ENCODE data around the gene GDI1.

Gene GDI1

DNA sequence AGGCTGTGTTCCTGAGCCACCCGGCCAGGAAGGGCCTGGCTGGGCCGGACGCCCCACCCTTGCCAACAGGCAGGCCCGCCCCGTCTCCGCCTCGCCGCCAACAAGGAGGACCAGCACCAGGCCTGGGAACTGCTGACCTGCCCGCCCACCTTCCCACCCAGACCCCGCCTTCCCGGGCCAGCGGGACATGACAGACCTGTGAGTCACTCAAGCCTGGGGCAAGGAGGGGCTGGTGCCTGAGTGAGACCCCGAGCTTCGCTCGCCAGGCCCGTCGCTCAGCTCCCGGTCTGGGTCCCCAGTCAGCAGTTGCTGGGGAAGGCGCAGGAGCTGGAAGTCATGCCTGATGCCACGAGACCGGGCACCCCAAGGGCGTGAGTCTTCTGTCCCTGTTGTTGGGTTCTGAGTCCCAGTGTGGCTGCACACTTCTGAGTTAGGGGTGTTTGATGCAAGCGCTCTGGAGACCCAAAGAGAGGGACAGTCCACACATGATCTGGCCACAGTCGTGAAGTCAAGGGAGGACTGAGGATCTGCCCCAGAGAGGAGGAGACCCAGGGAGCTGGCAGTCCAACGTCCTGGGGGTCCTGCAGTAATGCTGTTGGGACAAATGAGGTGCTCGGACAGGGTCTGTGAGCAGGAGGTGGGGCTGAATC is 27.6 kb upstream of the GDI1 start, which contains the start of gene DNASE1L1:
DNASE1L1 (minus strand) TSS at position 33 of the 650 bp plus-strand sequence. CDS start 3,686 bp downstream, outside the sequence.
- peak; percentile 96 for FAIRE-seq

DNA sequence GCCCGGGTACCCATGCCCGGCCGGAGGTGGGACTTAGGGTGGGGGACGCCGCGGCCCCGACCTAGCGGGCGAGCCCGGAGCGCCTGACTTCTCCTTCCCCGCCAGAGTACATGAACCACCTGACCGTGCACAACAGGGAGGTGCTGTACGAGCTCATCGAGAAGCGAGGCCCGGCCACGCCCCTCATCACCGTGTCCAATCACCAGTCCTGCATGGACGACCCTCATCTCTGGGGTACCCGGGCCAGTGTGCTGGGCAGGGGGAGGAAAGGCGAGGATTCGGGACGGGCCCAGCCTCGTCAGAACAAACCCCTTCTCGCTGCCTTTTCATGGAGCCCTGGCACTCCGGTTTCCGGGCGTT is 25.0 kb upstream of the GDI1 start:
- peak; percentile 74 for FAIRE-seq

DNA sequence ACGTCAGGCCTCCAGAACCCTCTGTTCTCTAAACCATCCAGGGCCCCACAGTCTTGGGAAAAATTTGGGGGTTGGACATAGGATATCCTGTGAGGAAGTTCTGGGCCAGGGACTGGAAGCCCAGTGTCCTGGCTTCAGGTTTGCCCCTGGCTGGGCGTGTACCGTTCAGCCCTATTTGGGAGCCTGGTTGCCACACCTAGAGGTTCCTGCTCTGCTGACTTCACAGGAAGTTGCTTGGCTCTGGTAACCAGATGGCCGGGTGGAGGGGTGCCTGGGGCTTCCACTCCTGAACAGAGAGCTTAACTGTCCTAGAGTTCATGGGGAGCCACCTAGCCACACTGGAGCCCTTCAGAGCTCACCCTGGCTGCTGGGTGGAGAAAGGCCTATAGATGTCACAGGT is 24.5 kb upstream of the GDI1 start:
- FAIRE-seq = no peak

DNA sequence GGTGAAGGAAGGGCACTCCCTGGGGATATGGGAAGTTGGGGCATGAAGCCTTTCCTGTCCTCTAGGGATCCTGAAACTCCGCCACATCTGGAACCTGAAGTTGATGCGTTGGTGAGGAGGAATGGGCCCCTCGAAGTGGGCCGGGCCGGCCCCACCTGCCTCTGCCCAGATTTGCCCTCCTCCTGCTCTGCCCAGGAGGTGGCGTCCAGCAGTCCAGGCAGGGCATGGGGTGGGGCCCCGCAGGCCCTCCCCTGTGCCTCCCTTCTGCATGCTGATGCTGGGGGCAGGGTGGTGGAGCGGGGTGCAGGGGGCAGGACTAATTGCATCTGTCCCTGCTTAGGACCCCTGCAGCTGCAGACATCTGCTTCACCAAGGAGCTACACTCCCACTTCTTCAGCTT is 23.8 kb upstream of the GDI1 start:
- no peak for FAIRE-seq

DNA sequence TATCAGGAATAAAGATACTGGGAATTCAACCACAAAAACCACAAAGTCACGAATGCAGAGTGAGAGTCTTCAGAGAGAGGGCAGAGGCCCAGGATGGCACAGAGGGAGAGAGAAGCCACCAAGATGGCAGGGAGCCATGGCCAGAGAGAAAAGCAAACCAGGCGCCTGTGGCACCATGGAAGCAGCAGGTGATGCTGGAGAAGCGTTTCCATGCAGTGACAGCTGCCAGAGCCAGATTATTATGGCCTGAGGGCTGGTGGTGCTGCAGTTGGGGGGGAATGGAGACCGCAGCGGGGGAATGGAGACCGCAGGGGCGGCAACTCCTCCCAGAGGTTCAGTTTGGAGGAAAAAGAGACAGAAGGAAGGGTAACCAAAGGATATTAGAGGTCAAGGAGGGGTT is 19.8 kb upstream of the GDI1 start:
- FAIRE-seq = no peak

DNA sequence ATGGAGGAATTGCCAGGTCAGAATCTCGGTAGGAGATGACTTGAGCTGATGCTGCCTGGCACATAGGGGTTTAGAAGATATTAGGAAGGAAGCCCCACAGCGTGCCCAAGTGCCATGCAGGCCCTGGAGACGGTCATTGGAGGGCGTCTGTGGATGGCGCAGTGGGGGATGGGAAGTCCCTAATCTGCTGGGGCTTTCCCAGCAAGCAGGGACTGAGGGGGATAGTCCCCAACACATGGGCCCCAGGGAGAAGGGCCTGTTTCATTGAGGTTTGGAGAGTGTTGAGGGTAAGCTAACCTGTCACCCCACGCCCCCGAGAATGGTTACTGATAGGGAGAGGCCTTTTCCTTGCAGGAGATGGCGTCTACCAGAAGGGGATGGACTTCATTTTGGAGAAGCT is 17.8 kb upstream of the GDI1 start:
- no peak for FAIRE-seq

DNA sequence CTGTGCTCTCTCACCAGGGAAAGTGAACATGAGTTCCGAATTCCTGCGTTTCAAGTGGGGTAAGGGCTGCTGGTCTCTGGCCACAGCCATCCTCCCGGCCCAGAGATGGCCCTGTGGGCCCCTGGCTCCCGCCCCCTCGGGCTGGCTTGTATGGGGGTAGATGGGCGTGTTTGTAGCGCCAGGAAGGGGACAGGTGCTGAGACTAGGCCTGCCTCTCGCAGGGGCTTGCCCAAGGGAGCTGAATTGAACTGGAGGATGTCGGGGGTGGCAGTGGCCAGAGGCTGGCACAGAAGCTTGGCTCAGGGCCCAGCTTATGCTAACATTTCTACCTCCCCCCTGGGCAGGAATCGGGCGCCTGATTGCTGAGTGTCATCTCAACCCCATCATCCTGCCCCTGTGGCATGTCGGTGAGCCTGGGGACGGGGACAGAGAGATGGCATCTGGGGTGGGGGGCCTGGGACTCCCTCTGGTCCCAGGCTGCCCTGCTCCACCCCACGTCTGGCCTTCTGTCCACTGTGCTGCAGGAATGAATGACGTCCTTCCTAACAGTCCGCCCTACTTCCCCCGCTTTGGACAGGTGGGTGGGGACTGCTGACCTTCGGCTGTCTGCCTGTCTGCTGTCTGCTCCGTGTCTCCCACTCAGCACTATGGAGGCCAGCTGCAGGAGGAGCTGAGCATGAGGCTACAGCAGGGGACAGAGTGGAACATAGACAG is 17.1 kb upstream of the GDI1 start:
- no peak for FAIRE-seq

DNA sequence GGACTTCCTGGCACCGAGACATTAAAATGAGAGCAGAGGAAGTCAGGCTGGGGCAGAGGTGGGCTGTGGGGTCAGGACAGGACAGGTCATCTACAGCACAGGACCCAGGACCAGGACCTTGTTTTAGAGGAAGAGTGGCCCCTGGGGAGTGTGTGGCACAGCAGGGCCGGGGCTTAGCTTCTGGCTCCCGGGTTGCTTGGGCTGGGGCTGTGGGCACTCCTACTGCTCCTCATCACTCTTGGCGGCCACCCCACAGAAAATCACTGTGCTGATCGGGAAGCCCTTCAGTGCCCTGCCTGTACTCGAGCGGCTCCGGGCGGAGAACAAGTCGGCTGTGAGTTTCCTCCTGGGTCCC is 16.6 kb upstream of the GDI1 start:
- FAIRE-seq = no peak

DNA sequence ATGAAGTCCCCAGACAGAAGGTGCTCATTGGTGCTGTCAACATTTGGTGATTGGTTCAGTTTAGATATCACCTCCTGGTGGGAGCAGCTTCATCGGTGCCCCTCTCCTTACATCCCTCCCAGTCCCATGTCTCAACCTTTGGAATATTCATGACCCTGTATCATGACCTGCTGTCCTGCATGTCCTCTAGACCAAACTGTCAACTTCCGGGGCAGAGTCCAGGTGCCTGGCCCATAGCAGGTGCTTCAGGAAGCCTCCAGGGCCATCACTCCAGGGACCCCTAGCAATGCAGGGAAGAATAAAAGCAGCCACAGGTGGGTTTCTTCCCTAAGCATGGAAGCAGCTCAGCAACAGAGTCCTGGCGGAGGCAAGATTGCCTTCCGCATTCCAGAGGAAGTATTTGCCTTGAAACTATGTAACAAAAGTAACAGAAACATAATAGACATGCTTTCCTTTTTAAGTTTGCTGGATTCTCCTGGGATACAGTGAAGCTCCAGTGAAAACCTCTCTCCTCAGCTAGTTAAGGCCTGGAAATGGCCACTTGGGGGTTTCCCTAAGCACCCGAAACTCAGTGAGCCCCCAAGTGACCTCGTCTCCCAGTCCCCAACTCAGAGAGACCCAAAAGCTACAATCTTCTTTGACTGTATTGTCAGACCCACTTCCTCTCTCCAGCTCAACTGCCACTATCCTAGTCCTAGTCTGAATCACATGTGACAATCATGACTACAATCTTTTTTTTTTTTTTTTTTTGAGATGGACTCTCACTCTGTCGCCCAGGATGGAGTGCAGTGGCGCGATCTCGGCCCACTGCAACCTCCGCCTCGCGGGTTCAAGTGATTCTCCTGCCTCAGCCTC is 9.8 kb upstream of the GDI1 start:
- no peak for FAIRE-seq

DNA sequence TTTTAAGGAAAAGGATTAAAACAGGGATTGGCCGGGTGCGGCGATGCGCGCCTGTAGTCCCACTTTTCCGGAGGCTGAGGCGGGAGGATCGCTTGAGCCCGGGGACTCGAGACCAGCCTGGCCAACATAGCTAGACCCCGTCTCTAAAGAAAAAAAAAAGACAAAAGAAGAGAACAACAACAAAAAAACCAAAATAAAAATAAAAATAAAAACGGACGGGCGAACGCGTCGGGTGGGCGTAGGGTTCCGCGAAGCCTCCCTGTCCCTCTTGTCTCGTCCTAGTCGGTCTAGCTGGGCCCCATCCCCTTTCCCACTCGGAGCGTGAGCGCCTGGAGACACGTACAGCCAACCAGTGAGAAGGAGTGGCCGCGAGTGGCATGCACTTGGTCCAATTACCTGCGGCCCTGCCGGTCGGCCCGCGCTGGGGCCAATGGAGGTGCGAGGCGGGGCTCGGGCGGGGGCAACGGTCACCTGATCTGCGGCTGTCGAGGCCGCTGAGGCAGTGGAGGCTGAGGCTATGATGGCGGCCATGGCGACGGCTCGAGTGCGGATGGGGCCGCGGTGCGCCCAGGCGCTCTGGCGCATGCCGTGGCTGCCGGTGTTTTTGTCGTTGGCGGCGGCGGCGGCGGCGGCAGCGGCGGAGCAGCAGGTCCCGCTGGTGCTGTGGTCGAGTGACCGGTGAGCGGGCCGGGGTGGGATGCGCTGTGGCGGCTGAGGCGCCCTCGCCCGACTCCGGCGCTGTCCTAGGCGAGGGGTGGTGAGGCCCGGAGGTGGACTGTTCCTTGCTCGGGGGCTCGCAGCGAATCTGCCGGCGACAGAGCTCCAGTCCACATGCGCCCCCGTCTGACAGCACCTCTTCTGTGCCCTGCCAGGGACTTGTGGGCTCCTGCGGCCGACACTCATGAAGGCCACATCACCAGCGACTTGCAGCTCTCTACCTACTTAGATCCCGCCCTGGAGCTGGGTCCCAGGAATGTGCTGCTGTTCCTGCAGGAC is 8.5 kb upstream of the GDI1 start, which contains the start of gene ATP6AP1:
ATP6AP1 (plus strand) TSS at position 502 of the 996 bp plus-strand sequence; CDS start at position 518, 16 bp downstream.
- FAIRE-seq = peak; percentile 93

DNA sequence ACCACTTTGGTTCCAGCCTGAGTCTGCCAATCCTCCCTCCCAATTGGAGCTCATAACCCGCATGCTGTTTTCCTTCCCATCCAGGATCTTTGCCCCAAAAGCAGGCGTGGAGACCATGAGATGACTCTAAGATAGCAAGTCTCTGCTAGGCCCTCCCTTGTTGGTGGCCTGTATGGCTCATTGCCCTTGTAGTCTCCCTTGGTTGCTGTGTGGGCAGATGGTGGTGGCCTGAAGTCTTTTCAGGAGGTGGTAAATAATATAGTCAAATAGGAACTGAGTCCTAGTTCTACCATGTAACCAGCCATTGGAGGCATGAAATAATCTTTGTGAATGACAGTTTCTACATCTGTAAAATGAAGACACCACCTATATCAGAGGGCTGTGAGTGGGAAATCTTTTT is 7.2 kb upstream of the GDI1 start:
- no peak for FAIRE-seq

DNA sequence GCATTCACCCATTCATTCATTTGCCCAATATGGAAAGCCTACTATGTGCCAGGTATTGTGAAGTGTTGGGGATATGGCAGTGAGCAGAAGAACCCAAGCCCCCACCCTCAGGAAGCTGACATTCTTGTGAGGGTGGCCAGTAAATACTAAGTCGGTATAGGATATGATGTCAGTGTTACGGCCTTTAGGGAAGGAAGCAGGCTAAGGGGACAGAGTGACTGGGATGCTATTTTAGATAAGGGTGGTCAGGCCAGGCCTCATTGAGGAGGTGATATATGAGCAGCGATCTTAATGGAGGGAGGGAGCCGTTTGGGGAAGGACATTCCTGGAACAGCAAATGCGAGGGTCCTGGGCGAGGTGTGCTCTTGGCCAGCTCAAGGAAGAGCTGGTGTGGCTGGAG is 6.5 kb upstream of the GDI1 start:
- FAIRE-seq = no peak

DNA sequence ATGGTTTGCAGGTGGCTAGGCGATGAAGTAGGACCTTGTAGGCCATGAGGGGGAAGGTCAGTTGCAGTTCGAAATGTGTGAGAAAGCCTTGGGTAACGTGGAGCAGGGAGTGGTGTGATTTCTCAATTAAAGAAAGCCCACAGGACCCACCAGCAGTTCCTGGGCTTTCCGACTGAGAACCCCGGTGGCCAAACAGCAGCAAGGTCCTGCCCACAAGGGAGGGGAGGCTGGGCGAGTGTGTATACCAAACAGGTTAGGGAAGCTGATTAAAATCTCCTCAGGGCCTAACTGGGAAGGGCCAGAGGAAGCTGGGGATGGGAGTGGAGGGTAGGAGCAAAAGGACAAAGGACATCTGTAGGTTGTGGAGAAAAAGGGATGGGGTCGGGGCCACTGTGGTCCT is 6.0 kb upstream of the GDI1 start:
- no peak for FAIRE-seq

DNA sequence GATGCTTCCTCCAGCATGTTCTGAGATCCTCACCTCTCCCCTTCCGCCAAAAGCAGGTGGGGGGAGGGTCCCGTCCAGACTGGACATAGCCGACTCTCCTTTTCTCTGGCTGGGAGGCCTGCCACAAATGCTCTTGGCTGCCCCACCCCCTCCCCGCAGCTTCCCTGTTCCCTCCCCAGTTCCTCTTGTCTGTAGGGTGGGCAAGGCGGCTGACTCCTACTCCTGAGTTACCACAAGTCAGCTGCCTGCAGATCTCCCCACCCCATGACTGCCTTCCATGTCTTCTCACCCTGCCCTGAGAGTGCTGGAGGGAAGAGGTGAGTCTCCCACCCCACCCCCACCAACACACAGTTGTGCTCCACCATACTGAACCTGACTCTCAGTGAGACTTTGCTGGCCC is 5.6 kb upstream of the GDI1 start:
- no peak for FAIRE-seq

DNA sequence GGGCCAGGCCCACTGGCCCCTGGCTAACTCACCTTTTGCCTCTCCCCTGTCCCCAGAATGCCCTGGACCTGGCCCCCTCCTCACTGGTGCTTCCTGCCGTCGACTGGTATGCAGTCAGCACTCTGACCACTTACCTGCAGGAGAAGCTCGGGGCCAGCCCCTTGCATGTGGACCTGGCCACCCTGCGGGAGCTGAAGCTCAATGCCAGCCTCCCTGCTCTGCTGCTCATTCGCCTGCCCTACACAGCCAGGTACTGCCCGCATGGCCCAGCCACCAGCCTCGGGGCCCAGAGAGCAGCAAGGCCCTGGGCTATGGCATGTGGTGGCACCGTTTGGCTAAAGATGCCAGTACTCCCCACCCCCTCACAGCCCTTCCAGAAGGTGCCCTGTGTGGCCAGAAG is 4.7 kb upstream of the GDI1 start:
- no peak for FAIRE-seq

DNA sequence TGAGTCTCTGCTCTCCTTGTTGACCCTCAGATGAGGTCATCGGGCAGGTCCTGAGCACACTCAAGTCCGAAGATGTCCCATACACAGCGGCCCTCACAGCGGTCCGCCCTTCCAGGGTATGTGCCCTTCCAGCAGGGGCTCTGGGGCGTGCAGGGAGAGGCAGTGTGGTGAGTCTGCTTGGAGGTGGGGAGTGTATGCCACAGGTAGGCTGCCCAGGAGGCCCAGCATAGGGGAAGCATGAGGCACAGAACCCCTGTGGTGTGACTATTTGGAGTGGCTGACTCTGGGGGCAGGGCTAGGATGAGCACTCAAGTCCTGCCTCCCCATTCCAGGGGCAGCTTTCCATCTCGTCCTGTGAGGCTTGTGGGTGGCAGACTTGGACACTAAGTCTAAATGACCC is 3.3 kb upstream of the GDI1 start:
- no peak for FAIRE-seq

DNA sequence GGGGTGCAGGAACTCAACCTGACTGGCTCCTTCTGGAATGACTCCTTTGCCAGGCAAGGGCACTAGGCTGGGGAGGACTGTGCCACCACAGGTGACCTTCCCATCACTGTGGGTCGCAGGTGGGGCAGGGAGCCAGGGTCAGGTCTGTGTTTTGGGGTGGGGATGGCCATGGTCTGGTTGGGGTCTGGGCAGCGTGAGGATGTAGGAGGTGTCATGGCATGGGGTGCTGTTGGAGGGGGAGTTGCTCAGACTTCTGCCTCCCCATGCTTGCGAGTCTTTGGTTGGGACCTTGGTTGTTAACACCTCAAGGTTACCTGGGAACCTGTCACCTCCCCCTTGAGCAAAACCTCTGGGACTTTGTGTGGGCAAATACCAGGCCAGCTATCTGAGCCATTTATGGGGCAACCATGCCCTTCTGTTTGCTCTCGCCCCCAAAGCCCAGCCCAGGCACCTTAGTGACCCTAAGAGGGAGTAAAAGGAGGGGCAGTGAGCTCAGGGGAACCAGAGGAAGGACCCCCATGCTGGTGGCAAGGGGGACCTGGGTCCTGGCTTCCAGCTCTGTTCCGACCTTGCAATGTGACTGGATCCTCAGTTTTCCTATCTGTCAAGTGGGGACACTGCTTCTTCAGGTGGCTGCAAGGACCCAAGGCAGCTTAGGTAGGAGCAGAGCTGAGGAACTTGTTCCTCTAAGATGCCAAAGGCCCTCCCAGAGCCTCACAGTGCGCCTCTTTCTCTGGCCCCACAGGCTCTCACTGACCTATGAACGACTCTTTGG is 2.4 kb upstream of the GDI1 start:
- FAIRE-seq = no peak

DNA sequence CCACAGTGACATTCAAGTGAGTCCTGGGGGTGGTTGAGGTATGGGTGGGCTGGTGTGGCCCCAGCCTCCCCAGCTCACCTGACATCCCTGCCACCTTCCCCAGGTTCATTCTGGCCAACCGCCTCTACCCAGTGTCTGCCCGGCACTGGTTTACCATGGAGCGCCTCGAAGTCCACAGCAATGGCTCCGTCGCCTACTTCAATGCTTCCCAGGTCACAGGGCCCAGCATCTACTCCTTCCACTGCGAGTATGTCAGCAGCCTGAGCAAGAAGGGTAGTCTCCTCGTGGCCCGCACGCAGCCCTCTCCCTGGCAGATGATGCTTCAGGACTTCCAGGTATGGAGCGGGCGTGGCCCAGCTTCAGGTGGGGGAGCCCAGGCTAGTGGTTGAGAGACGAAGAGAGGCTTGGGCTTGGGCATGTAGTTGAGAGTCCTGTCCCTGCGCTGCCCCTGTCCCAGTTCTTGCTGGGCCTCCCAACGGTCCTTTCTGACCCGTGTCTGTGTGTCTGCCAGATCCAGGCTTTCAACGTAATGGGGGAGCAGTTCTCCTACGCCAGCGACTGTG is 1.7 kb upstream of the GDI1 start:
- no peak for FAIRE-seq

DNA sequence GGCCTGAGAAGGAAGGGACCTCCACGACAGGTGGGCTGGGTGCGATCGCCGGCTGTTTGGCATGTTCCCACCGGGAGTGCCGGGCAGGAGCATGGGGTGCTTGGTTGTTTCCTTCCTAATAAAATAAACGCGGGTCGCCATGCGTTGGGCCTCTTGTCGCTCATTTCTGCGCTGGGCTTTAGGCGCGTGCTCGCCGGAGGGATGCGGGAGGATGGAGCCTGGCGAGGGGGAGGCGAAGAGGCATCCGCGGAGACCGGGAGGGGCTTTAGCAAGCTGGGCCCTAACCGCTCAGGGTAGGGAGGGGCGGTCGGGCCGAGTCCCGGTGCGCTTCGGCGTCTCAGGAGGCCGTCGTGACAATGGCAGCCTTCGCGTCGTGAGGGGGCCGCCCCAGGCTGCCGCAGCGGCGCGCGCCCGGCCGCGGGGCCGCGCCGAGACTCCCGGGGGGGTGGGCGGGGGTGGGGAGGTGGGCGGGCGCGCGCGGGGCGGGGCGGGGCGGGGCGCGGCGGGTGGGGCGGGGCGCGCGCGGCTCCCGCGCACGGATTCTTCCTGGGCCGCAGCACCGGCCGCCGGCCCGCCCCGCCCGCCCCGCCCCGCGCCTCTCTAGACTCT is 476 bp upstream of the GDI1 start:
- FAIRE-seq = no peak

DNA sequence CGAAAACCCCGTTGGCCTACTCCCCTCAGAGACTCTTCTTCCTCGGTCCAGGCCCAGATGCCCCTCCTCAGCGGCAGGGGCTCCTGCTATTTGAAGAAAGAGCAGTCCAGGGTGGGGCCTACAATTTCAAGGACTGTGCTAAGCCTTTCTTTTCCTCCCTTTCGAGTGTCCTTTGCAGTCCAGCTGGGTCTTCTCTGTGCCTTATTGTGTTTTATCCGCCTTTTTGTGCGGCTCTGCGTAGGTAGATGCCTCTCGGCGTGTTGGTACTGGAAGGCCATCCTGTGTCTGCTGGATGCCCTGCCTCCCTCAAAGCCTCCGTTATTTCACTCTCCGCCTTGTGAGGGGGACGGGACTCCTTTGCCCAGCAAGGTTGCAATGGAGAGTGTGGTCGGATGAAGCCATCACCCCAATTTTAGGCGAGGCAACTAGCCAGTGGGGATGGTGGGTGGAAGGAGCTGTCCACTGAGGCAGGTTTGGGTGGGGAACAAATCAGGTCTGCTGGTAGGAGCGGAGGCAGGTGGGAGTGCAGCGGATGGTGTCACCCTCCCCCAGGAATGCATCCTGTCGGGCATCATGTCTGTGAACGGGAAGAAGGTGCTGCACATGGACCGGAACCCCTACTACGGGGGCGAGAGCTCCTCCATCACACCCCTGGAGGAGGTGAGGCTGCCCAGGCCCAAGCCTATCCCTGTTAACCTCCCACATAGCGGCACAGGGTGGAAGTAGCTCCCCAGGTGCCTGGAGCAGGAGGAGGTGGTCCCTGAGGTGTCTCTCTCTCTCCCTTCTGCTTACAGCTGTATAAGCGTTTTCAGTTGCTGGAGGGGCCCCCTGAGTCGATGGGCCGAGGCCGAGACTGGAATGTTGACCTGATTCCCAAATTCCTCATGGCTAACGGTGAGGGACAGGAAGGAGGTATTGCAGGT is 1.3 kb downstream of the GDI1 start:
- no peak for FAIRE-seq
